ENCODE measurements around the gene SLC16A3. TPM values are rescaled to one million over a fixed set of nuclear protein-coding genes. Genes with fewer than 3 reads are reported as not detected.

The SLC16A3 gene
- total RNA-seq, 1 donor from 2014 or later = 1.5 TPM

- no peak for TF ChIP-seq CTCF (conservative IDR thresholded peaks at IDR 0.05)
- no peak for DNase-seq (ENCODE audit: low read depth, low spot score)
- no peaks in the 10 kb centered on the region for H3K9me3 Mint-ChIP-seq
- H3K27ac Mint-ChIP-seq (ENCODE audit: unreplicated experiment) = no peak overlapping the region
- H3K36me3 Mint-ChIP-seq (ENCODE audit: low read depth) = no peaks in the 10 kb centered on the region
- no peaks in the 10 kb centered on the region for H3K27me3 Mint-ChIP-seq (ENCODE audit: low read depth)
- H3K4me1 Mint-ChIP-seq = peaks cover 11% of the 10 kb centered on the region
- peak overlapping the region; percentile 75 for H3K4me3 Mint-ChIP-seq
Observed at GRCh38 chr17:82215972-82216300, 12.9 kb upstream of the SLC16A3 start.

- Mint-ChIP-seq H3K36me3 (ENCODE audit: low read depth) (no peaks in the 10 kb centered on the region), H3K4me1 (peaks cover 8% of the 10 kb centered on the region), H3K27ac (ENCODE audit: unreplicated experiment) (no peak overlapping the region), H3K27me3 (ENCODE audit: low read depth) (no peaks in the 10 kb centered on the region), H3K4me3 (peak overlapping the region; percentile 75), H3K9me3 (no peaks in the 10 kb centered on the region)
- no peak for DNase-seq (ENCODE audit: low read depth, low spot score)
- TF ChIP-seq CTCF (conservative IDR thresholded peaks at IDR 0.05) = no peak
Observed at GRCh38 chr17:82216301-82217119, 12.3 kb upstream of the SLC16A3 start.

- no peak for DNase-seq (ENCODE audit: low read depth, low spot score)
- Mint-ChIP-seq H3K36me3 (ENCODE audit: low read depth) (no peaks in the 10 kb centered on the region), H3K27me3 (ENCODE audit: low read depth) (no peaks in the 10 kb centered on the region), H3K4me3 (no peak overlapping the region), H3K4me1 (peaks cover 3% of the 10 kb centered on the region), H3K27ac (ENCODE audit: unreplicated experiment) (no peak overlapping the region), H3K9me3 (no peaks in the 10 kb centered on the region)
- no peak for TF ChIP-seq CTCF (conservative IDR thresholded peaks at IDR 0.05)
Observed at GRCh38 chr17:82217120-82217529, 11.7 kb upstream of the SLC16A3 start.

GRCh38 chr17:82217530-82218204, 11.2 kb upstream of the SLC16A3 start:
- H3K27me3 Mint-ChIP-seq (ENCODE audit: low read depth) = no peaks in the 10 kb centered on the region
- no peak for TF ChIP-seq CTCF (conservative IDR thresholded peaks at IDR 0.05)
- no peak overlapping the region for H3K4me3 Mint-ChIP-seq
- H3K4me1 Mint-ChIP-seq = peaks cover 3% of the 10 kb centered on the region
- H3K9me3 Mint-ChIP-seq = no peaks in the 10 kb centered on the region
- DNase-seq (ENCODE audit: low read depth, low spot score) = no peak
- no peaks in the 10 kb centered on the region for H3K36me3 Mint-ChIP-seq (ENCODE audit: low read depth)
- peak overlapping the region; percentile 35 for H3K27ac Mint-ChIP-seq (ENCODE audit: unreplicated experiment)

GRCh38 chr17:82218349-82219075, 10.3 kb upstream of the SLC16A3 start:
- Mint-ChIP-seq H3K27ac (ENCODE audit: unreplicated experiment) (no peak overlapping the region), H3K27me3 (ENCODE audit: low read depth) (no peaks in the 10 kb centered on the region), H3K9me3 (no peaks in the 10 kb centered on the region), H3K4me1 (peaks cover 1% of the 10 kb centered on the region), H3K36me3 (ENCODE audit: low read depth) (no peaks in the 10 kb centered on the region), H3K4me3 (no peak overlapping the region)
- TF ChIP-seq CTCF (conservative IDR thresholded peaks at IDR 0.05) = no peak
- no peak for DNase-seq (ENCODE audit: low read depth, low spot score)

Measured in neural crest cell (in vitro differentiated cells).